Suprapubic skin (tissue), 4 donors: Measurements from ENCODE around the gene G6PC3.

Experiments
- POLR2A ChIP-seq, 2 donors: fragments of 450-650 bp; IDR thresholded peaks; one replicate each; pipeline ENCODE4 v1.6.1; 2017; ENCODE audit warnings: antibody characterized with exemption in 2 of 2, mild to moderate bottlenecking in 2 of 2, moderate library complexity in 2 of 2
- POLR2AphosphoS5 ChIP-seq, 3 donors: sonication (generic); formaldehyde crosslinking; IDR thresholded peaks; one replicate each; pipeline ENCODE4 v1.6.1; 2017; ENCODE audit warnings: antibody characterized with exemption in 3 of 3
- TF ChIP-seq, protein P1 (sequence below), 2 donors: fragments of 200-600 bp in 1 of 2; fragments of 450-650 bp in 1 of 2; sonication (generic) in 1 of 2; IDR thresholded peaks; one replicate each; pipeline ENCODE4 v1.5.1; 2016 to 2019; ENCODE audit warnings: antibody characterized with exemption in 2 of 2, mild to moderate bottlenecking in 1 of 2, moderate library complexity in 1 of 2

DNA sequence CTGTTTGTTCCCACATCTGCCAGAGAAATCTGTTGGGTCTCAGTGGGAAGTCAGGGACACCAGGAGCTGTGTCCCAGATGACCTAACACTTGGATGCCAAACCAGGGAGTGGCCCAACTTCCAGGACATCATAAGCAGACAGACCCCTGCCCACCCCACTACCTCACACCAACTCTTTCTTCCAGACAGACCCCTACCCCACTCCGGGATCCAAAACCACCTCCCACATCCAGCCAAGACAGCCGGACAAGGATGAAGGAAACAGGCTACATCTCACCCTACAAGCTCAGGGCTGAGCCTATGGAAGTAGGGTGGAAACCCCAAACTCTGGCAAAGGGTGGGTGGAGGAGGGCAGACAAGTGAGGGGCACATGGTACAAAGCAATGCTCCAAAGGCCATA lies 49.3 kb downstream of the G6PC3 start:
- TF ChIP-seq POLR2A (IDR thresholded peaks at IDR 0.05) (no peak), POLR2AphosphoS5 (IDR thresholded peaks at IDR 0.05) (no peak)
- TF ChIP-seq, protein P1, sequence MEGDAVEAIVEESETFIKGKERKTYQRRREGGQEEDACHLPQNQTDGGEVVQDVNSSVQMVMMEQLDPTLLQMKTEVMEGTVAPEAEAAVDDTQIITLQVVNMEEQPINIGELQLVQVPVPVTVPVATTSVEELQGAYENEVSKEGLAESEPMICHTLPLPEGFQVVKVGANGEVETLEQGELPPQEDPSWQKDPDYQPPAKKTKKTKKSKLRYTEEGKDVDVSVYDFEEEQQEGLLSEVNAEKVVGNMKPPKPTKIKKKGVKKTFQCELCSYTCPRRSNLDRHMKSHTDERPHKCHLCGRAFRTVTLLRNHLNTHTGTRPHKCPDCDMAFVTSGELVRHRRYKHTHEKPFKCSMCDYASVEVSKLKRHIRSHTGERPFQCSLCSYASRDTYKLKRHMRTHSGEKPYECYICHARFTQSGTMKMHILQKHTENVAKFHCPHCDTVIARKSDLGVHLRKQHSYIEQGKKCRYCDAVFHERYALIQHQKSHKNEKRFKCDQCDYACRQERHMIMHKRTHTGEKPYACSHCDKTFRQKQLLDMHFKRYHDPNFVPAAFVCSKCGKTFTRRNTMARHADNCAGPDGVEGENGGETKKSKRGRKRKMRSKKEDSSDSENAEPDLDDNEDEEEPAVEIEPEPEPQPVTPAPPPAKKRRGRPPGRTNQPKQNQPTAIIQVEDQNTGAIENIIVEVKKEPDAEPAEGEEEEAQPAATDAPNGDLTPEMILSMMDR (IDR thresholded peaks at IDR 0.05) = no peak
